Muscle of arm (tissue), 12 donors: Measurements from ENCODE around the gene TEX14. TPM values are rescaled to one million over a fixed set of nuclear protein-coding genes. Genes with fewer than 3 reads are reported as not detected.
A peak's percentile ranks its signal among the peaks of the same experiment; 100 is the strongest.
"Not testable (repeated sequence)": the region's sequence is repeated elsewhere in the genome, so short reads cannot be mapped to it uniquely, and the experiment has no call there.

ENCODE experiments used
- DNase-seq: peaks from one replicate; pipeline ENCODE4 v3.0.0-alpha.2; 2013
- polyA plus RNA-seq, 12 donors: library from polyadenylated mRNA; unstranded; fragments of 120-200 nt; gene quantifications; one replicate each; pipeline ENCODE4 v1.2.1, GENCODE V29; 2013; ENCODE audit not compliant: insufficient read length in 12 of 12

Gene TEX14
- polyA plus RNA-seq, 12 donors: 1.6 to 6.9 (median 3.6) TPM; not detected in 1

DNA sequence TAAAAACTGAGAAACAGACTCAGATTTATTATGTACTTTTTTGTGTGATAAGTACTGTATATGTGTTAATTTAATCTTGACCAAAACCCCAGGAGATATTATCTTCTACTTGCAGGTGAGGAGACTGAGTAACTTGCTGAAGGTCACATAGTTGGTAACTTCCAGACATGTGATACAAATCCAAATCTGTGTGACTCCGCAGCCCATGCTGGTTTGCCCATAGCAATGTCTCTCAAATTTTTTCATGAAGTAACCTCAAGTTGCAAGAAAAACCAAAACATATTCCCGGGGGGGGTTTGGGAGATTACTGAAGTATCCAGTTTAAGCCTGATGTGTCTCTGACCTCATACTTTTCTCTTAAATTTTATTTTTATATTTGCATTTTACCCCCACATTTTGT, 3.3 kb downstream of the TEX14 start:
- DNase-seq: no peak

GRCh38 chr17:58686980-58687379, 4.9 kb downstream of the TEX14 start:
- DNase-seq: no peak

- not testable (repeated sequence) for DNase-seq
These were observed 7.4 kb downstream of the TEX14 start for GRCh38 chr17:58684462-58684861.

GRCh38 chr17:58684003-58684402, 7.8 kb downstream of the TEX14 start:
- DNase-seq: no peak

GRCh38 chr17:58680038-58680369, 11.8 kb downstream of the TEX14 start:
- no peak for DNase-seq

- no peak for DNase-seq
These were observed 12.4 kb downstream of the TEX14 start for GRCh38 chr17:58679263-58680037.

DNA sequence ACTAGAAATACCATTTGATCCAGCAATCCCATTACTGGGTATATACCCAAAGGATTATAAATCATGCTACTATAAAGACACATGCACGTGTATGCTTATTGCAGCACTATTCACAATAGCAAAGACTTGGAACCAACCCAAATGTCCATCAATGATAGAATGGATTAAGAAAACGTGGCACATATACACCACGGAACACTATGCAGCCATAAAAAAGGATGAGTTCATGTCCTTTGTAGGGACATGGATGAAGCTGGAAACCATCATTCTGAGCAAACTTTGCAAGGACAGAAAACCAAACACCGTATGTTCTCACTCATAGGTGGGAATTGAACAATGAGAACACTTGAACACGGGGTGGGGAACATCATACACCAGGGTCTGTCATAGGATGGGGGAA, 13.6 kb downstream of the TEX14 start:
- not testable (repeated sequence) for DNase-seq

DNA sequence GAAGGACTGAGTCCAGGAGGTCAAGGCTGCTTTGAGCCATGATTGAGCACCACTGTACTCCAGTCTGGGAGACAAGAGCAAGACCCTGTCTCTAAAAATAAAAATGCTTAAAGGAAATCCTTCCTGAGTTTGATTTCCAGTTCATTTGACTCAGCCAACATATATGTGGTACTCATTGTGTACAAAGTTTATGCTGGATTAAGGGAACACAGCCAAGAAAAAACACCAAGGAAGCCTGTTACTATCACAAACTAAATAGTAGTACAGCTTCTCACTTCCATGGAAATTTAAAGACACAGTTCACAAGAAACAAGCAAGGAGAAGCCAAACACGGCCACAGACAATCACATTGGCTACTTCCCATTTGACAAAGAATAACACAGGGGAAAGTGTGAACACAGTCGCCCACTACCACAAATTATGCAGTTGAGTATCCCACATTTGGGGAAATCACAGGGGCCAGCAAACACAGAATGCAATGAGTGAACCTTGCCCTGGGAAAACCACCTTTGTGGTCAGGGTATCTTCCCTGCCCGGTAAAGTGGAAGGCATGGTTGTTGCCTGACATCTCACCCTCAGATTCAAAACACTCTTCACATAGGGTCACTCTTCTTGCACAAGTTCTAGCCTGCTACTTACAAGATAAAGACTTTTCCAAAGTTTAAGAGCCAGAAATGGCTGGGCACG, 14.5 kb downstream of the TEX14 start:
- no peak for DNase-seq

DNA sequence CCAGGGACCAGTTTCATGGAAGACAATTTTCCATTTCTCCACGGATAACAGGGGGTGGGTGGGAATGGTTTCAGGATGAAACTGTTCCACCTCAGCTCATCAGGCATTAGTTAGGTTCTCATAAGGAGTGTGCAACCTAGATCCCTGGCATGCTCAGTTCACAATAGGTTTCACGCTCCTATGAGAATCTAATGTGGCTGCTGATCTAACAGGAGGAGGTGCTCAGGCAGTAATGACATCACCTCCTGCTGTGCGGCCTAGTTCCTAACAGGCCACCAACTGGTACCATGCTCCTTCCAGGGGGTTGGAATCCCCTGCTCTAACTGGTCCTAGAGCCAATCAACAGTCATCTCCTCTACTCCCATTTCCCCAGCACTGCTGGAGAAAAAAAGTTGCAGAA, 19.9 kb downstream of the TEX14 start:
- no peak for DNase-seq

DNA sequence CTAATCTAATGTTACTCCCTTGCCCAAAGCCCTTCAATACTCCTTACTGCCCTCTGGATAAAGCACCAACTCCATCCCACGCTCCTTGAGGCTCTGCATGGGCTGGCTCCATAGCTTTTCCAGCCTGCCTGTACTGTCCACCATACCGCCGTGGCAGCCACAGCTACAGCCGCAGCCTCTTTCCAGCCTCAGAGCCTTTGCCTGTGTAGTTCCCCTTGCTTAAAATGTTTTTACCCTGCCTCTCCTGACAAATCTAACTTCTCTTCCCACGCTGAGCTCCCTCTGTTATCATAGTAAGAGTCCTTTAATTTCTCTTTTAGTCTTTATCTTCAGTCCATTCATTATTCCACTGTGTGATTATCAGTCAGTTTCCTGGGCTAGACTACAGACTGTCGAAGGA, 22.0 kb downstream of the TEX14 start:
- no peak for DNase-seq

- no peak for DNase-seq
These were observed 23.3 kb downstream of the TEX14 start for GRCh38 chr17:58668598-58668935.

DNA sequence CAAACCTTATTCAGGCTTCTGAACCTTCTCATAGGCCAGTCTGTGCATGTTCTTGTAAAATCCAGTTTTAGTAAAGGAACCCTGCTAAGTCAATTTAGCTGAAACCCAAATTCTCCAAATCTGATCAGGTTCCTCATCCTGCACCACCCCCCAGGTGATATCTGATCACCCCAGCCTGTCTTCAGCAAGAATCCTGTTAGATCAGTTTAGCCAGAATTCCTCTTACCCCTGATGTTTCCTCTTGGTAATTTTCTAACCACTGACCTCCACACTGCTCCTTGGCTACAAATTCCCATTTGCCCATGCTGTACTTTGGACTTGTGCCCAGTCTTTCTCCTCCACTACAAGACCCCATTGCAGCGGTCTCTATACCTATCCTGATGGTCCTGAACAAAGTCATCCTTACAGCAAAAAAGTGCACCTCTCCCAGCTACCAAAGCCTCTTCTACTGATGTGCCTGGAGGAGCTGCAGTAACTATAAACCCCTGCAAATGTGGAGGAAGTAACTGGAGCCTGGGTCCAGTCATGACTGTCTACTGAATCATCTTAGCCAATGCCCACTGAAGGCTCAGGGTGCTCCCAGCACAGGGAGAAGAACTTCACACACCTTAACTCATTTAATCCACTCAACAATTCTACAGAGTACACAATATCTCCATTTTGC, 23.8 kb downstream of the TEX14 start:
- no peak for DNase-seq

- peak; percentile 48 for DNase-seq
These were observed 25.0 kb downstream of the TEX14 start for GRCh38 chr17:58666858-58667267.

DNA sequence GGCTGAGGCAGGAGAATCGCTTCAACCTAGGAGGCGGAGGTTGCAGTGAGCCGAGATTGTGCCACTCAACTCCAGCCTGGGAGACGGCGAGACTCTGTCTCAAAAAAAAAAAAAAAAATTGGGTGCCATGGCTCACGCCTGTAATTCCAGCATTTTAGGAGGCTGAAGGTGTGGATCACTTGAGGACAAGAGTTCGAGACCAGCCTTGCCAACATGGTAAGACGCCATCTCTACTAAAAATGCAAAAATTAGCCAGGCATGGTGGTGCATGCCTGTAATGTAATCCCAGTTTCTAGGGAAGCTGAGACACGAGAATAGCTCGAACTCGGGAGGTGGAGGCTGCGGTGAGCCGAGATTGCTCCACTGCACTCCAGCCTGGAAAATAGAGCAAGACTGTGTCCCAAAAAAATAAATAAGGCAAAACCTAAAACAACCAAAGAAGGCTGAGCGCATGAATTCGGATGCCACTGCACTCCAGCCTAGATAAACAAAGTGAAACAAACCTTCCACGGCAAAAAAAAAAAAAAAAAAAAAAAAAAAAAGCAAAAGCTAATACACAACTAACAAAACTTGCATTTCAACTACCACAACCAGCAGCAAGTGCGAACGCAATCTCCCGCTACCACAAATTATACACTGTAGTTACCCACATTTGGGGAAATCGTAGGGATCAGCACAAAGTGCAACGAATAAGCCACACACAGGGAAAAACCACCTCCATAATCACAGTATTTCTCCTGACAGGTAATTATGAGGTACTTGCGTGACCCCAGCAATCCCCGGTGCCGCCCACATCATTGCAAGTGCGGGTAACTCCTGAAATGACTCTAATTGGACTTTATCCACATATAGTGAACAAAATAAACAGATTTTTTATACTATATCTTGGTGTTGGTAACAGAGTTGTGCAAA, 25.6 kb downstream of the TEX14 start:
- no peak for DNase-seq

- no peak for DNase-seq
These were observed 27.5 kb downstream of the TEX14 start for GRCh38 chr17:58664302-58664701.

DNA sequence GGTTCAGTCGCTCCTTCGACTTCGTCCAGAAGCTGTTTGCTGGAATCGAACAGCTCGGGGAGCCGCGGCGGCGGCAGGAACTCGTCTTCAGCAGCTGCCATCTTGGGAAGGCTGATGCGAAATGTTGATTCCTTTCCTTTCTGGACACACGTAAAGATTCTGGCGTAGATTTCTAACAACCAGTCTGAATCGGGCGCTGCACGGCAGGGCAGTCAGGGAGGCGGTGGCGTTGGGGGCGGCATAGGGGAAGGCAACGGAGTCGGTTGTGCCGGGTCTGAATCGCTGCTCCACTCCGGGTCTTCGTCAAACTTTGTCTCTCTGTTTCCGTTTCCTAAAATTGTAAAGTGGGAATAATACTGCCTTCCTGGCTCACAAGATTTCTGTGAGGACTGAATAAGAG, 30.3 kb downstream of the TEX14 start:
- no peak for DNase-seq

DNA sequence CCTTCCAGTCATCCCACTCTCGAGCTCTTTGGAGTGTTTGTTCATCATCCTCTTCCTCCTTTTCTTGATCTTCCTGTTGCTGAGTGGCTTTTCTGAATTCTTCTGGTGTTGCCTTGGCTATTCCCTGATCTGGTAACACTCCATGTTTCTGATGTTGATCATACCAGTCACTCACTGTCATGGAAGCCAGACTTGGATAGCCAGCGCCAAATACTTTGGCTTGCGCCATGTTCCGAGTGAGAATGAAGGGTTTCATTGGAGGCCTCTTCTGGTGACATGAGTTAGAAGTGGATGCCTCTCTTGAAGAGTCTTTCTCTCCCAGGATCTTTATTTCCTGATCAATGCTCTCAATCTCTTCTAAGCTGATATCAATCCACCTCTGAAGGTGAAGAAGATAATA, 31.2 kb downstream of the TEX14 start:
- DNase-seq: no peak

DNA sequence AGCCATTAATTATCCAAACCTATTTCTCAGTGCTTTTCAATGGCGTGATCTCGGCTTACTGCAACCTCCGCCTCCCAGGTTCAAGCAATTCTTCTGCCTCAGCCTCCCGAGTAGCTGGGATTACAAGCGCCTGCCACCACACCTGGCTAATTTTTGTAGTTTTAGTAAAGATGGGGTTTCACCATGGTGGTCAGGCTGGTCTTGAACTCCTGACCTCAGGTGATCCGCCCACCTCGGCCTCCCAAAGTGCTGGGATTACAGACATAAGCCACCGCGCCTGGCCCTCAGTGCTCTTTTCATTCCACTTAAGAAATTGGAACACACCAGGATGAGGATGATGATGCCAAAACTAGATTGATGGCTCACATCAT, 32.1 kb downstream of the TEX14 start:
- not testable (repeated sequence) for DNase-seq

DNA sequence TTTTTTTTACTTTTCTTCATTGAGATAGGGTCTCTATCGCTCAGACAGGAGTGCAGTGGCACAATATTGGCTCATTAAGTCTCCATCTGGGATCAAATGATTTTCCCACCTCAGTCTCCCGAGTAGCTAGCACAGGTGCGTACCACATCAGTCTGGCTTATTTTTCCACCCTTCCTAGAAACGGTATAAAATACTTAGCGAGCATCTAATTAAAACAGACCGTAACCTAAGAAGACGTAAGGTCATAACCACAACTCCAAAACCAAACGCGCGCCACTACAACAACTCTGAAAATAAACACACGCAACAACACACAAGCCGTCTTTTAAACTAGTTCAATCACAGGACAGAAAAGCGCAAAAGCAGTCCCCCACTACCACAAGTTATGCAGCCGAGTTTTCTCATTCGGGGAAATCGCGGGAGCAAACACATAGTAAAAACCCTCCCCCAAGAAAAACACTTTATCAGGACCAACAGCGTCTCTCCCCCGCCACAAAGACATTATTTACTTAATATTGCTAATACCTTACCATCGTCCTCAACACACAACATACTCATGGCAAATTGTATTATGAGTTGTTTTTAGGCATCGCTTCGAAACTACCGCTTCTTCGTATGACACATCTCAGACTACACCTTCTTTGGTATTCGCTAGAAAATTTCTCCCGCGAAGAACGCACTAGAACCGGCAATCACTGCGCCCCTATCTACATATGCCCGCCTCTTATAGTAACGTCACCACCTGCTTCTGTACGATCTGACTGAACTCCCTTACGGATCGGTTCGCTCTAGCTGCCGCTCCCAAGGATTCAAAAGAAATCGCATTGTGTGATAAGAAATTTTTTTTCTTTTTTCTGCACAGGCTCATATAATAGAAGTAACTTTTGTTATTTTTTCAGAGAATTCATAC, 32.8 kb downstream of the TEX14 start:
- DNase-seq: peak; percentile 93

- not testable (repeated sequence) for DNase-seq
These were observed 33.7 kb downstream of the TEX14 start for GRCh38 chr17:58657962-58658803.
